Epithelial cell of proximal tubule (primary cell): Measurements from ENCODE around the gene HOOK2. TPM values are rescaled to one million over a fixed set of nuclear protein-coding genes. Genes with fewer than 3 reads are reported as not detected.
A peak's percentile ranks its signal among the peaks of the same experiment; 100 is the strongest.

Experiments used
- DNase-seq: peaks from one replicate; pipeline ENCODE4 v3.0.0-alpha.2; 2011; ENCODE audit warnings: low read depth
- H3K4me3 ChIP-seq: 2 replicates; pipeline ENCODE4 v1.5.1; 2011; ENCODE audit warnings: low read depth, mild to moderate bottlenecking, low read length
- CTCF ChIP-seq: conservative IDR thresholded peaks from 2 replicates; pipeline ENCODE4 v1.5.1; 2012; ENCODE audit warnings: low read depth, mild to moderate bottlenecking, low read length
- total RNA-seq: library from RNA; depleted of rRNA; stranded (reverse); fragments of >200 nt; gene quantifications from 2 replicates; pipeline ENCODE4 v1.2.3, GENCODE V29; 2015

HOOK2 gene
- total RNA-seq, 1 donor from 2014 or later = 26.3 TPM

GRCh38 chr19:12757544-12758274, 17.6 kb downstream of the HOOK2 start:
- peak; percentile 84 for TF ChIP-seq CTCF
- peak overlapping the region; percentile 49 for H3K4me3 ChIP-seq
- DNase-seq = no peak

DNA sequence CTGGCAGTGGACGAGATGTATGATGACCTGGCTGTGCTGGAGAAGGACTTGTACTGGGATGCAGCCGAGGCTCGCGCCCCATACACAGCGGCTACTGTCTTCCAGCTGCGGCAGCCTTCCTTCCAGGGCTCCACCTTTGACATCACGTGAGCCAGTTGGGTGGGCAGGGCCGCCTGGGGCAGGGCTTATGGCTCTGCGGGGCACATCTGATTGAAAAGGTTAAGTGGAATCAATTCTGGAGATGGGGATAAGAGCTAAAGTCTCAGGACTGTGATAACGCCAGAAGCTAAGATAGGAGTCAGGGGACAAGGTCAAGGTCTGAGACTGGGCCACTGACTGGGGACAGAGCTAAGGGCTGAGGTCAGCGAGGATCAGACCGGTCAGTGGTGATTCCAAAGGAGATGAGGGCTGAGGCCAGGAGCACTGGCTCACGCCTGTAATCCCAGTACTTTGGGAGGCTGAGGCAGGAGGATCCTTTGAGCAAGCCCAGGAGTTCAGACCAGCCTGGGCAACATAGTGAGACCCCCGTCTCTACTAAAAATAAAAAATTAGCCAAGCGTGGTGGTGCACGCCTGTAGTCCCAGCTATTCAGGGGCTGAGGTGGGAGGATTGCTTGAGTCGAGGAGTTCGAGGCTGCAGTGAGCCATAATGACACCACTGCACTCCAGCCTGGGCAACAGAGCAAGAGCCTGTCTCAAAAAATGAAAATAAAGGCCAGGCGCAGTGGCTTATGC, 19.0 kb downstream of the HOOK2 start:
- DNase-seq = no peak
- no peak overlapping the region for H3K4me3 ChIP-seq
- TF ChIP-seq CTCF = no peak

- no peak overlapping the region for H3K4me3 ChIP-seq
- DNase-seq = no peak
- TF ChIP-seq CTCF = no peak
Measured at GRCh38 chr19:12754465-12755196, 20.7 kb downstream of the HOOK2 start.

DNA sequence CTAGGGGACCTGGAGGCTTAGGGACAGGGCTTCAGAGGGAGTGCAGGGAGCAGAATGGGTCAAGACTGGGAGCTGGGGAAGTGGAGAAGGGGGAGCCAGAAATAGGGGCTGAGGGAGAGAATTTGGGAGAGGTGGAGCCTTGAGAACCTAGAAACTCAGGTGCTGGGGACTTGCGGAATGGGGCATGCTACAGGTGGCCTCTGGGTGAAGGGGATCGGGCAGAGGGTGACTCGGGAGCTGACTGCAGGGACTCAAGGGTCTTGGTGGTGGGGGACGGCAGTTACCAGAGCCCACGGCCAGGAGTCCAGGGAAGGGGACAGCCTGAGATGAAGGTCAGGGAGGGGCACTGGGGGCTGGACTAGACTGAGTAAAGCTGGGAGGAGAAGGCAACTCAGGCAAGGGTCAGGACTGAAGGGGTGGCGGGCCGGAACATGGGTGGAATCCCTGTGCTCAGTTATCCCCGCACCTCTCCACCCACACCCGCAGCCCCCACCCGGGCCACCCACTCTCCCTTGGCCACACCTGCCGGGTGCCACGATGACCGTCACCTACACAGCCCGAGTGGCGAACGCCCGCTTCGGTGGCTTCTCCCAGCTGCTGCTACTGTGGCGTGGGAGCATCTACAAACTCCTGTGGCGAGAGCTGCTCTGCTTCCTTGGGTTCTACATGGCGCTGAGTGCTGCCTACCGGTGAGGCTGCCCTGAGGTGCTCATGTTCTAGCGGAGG, 23.1 kb downstream of the HOOK2 start:
- TF ChIP-seq CTCF = no peak
- DNase-seq = no peak
- no peak overlapping the region for H3K4me3 ChIP-seq

DNA sequence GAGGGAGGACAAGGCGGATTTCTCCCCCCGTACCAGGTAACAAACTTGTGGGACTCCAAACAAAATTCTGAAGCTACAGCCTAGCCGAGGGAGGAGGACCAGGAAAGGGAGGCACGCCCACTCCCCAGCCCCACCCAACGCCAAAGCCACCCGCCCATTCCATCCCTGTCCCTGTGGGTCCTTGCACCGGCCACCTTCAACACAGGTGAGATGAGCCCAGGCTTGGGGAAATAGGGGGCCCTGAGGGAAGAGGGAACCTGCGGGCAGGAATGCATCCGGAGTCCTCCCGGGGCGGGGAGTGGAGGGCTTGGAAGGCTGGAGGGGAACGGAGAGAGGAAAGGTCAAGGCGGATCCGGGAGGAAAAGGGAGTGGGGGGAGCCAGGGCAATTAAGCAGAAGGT, 23.7 kb downstream of the HOOK2 start, which contains the start of gene BEST2:
BEST2 (plus strand) TSS at position 157 of the 400 bp plus-strand sequence. CDS start 802 bp downstream, outside the sequence.
- H3K4me3 ChIP-seq = no peak within 1 kb of the TSS
- no peak for DNase-seq
- TF ChIP-seq CTCF = no peak

DNA sequence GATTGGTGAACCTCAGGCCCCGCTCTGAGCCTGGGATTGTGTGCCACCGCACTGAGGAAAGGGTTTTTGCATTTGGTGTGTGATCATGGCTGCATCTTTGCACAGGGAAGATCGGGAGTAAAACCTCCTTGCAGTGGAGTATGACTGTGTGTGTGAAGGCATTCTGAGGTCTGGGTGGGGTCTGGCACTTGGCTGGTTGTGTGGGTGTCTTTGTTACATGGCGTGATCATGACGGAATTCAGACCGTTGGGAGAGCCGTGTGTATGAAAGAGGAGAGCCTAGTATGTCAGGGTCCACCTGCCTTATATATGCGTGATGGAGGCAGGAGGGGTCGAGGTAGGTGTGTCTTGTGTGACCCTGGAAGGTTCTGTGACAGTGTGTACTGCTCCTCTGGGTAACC, 24.5 kb downstream of the HOOK2 start:
- no peak overlapping the region for H3K4me3 ChIP-seq
- DNase-seq = no peak
- TF ChIP-seq CTCF = no peak
